Measurements from ENCODE around the gene ABCC2. TPM values are rescaled to one million over a fixed set of nuclear protein-coding genes. Genes with fewer than 3 reads are reported as not detected.
"Not testable (repeated sequence)": the region's sequence is repeated elsewhere in the genome, so short reads cannot be mapped to it uniquely, and the experiment has no call there.

Gene ABCC2
- total RNA-seq, 1 donor from 2014 or later = 1.3 TPM

- intact Hi-C loops (cut with micrococcal nuclease) = no loop called here
These were observed 25.3 kb downstream of the ABCC2 start for GRCh38 chr10:99807786-99808185.

- intact Hi-C loops (cut with micrococcal nuclease) = no loop called here
These were observed 25.8 kb downstream of the ABCC2 start for GRCh38 chr10:99808270-99808669.

GRCh38 chr10:99809481-99809880 lies 27.0 kb downstream of the ABCC2 start:
- intact Hi-C loops (cut with micrococcal nuclease) = no loop called here

DNA sequence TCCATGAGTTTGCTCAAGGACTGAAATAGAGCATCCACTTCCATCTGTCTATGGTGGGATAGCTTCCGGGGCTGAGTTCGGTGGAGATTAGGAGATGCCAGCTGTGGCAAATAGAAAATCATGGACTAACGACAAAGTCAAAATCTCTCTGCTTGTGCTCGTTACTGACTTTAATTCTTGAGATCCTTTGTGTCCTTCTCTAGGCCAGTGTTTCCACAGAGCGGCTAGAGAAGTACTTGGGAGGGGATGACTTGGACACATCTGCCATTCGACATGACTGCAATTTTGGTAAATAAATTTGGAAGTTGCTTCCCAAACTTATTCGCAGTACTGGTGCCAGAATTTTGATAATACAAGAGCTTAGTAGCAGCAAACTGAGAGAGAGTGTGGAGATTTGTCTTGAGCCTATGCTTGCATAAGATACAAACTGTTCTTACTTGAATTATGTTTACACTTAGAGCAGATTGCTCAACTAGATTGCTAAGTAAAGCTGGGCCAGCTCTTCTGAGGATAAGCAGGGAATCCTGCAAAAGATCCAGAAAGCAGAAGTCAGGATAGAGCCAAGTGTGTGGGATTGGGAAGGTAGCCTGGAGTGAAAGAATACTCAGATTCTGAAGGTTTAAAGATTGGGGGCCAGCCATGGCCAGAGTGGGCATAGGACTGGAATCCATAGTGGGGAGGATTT lies 27.6 kb downstream of the ABCC2 start:
- intact Hi-C loops (cut with micrococcal nuclease) = no loop called here

- intact Hi-C loops (cut with micrococcal nuclease) = no loop called here
These were observed 29.7 kb downstream of the ABCC2 start for GRCh38 chr10:99812177-99812576.

DNA sequence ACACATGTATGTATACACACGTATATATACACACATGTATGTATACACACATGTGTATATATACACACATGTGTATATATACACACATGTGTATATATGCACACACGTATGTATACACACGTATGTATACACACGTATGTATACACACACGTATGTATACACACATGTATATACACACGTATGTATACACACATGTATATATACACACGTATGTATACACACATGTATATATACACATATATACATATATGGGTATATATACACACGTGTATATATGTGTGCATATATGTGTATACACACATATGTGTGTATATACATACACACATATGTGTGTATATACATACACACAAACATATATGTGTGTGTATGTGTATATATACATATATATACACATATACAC lies 31.7 kb downstream of the ABCC2 start:
- intact Hi-C loops (cut with micrococcal nuclease) = no loop called here

GRCh38 chr10:99815621-99816020 lies 33.2 kb downstream of the ABCC2 start:
- intact Hi-C loops (cut with micrococcal nuclease) = no loop called here

DNA sequence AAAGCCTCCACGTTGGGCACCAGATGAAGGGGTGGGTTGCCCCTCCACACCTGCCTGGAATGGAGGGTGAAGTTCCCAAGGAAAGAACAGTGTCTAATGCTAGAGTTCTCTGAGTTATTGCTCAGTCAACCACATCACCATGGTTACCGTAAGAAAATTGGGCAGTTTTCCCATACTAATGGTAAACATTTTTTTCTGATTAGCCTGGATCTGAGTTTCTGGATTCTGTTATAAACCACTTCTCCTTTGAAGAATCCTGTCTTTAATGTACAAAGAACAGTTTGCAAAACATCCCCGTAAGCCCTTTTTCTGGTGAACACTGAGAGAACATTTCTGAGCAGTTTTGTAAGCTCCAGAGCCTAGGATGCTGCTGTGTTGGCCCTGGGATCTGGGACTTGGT lies 45.5 kb downstream of the ABCC2 start:
- intact Hi-C loops (cut with micrococcal nuclease) = no loop called here

- intact Hi-C loops (cut with micrococcal nuclease) = no loop called here
These were observed 46.0 kb downstream of the ABCC2 start for GRCh38 chr10:99828464-99828863.

DNA sequence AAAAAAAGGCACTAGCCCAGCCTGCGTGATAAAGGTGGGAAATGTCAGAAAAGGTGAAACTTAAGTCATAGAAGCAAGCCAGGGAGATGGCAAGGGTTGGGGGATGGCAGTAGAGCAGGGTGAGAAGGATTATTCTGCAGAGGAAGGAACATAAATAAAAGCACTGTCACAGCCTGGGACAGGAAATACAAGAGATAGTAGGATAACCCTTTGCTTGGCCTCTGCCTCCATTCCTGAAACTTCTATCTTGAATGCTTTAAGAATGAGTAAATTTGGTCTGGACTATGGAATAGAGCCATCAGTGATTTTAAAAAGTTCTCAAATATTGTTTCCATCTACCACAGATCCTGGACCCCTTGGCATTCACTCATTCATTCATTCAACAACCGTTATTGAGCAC lies 50.0 kb downstream of the ABCC2 start:
- intact Hi-C loops (cut with micrococcal nuclease) = no loop called here

DNA sequence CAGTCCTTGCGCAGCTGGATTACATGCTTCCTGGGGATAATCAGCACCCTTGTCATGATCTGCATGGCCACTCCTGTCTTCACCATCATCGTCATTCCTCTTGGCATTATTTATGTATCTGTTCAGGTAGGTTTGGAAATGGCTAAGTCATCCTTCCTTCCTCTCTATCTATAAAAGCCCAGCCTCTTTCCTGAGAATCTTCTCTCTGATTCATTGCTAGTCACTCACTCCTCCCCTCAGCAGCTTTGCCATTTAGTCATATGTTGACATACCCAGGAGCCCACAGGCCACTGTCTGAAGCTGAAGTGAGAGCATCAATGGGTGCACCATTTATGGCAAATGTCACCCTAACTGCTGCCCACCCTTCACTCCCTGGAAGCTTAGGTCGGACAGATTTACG lies 52.0 kb downstream of the ABCC2 start:
- intact Hi-C loops (cut with micrococcal nuclease) = no loop called here

DNA sequence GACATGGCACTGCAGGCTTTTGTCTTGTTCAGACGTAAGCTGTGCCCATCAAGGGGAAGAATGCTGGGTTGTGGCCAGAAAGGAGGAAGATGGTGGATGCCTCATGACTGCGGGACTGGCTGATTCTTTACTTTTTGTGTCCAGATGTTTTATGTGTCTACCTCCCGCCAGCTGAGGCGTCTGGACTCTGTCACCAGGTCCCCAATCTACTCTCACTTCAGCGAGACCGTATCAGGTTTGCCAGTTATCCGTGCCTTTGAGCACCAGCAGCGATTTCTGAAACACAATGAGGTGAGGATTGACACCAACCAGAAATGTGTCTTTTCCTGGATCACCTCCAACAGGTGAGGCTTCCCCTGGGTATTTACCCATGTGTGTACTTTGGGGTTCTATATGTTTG lies 53.5 kb downstream of the ABCC2 start:
- intact Hi-C loops (cut with micrococcal nuclease) = no loop called here

GRCh38 chr10:99836711-99837110 lies 54.3 kb downstream of the ABCC2 start:
- intact Hi-C loops (cut with micrococcal nuclease) = no loop called here

- intact Hi-C loops (cut with micrococcal nuclease) = not testable (repeated sequence)
These were observed 58.4 kb downstream of the ABCC2 start for GRCh38 chr10:99840859-99841258.

- intact Hi-C loops (cut with micrococcal nuclease) = no loop called here
These were observed 59.3 kb downstream of the ABCC2 start for GRCh38 chr10:99841746-99842145.

- intact Hi-C loops (cut with micrococcal nuclease) = no loop called here
These were observed 60.9 kb downstream of the ABCC2 start for GRCh38 chr10:99843310-99843709.

GRCh38 chr10:99844433-99844955 lies 62.1 kb downstream of the ABCC2 start:
- intact Hi-C loops (cut with micrococcal nuclease) = no loop called here

- intact Hi-C loops (cut with micrococcal nuclease) = loop anchor here (1.0 kb wide), 2 partner anchors 163 to 200 kb away; partner anchors contain the start of gene DNMBP
These were observed 63.5 kb downstream of the ABCC2 start for GRCh38 chr10:99845837-99846382.

- intact Hi-C loops (cut with micrococcal nuclease) = no loop called here
These were observed 66.6 kb downstream of the ABCC2 start for GRCh38 chr10:99849057-99849456.

DNA sequence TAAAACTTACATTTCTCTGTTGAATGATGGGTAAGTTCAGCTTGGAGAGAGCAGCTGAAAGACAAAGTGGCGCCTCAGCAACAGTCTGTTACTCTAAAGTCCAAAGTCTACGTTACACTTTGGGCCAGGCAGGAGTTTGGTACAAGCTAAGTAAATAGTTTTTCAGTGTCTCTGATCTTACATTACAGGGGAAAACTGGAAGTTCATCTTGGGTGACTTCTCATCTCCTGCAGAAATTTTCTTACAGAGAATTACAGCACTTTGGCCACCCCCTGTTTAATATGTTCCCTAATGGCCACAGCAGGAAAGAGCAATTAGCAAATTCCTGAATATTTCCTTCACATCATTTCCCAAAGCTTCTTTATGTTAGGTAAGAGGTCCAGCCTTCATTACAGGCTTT lies 67.1 kb downstream of the ABCC2 start:
- intact Hi-C loops (cut with micrococcal nuclease) = no loop called here

DNA sequence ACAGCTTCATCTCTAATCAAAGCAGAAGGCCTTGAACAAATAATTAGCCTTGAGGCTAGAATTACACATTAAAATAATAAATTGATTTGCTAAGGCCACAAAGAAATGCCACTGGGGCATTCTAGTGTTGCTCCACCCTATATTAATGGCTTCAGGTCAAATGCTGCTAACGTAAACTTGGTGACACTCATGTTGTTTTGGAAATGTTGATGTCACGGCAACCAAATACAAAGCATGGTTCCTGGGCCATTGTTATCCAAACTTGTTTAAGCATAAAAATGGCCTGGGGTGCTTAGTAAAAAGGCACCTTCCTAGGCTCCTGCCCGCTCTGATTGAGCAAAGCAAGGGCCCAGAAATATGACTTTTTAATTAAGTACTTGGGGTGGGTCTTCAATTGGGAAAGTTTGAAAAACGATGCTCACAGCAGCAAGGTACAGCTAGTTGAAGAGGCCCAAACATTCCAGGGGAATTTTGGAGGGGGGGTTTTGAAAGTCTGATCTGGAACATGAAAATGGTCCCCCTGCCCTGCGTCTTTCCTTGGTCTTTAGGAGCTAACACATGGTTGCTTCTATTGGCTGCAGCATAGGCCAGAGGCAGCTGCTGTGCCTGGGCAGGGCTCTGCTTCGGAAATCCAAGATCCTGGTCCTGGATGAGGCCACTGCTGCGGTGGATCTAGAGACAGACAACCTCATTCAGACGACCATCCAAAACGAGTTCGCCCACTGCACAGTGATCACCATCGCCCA lies 67.8 kb downstream of the ABCC2 start:
- intact Hi-C loops (cut with micrococcal nuclease) = no loop called here

GRCh38 chr10:99850767-99851340 lies 68.4 kb downstream of the ABCC2 start:
- intact Hi-C loops (cut with micrococcal nuclease) = no loop called here
